Measurements from ENCODE around the gene PRG2. TPM values are rescaled to one million over a fixed set of nuclear protein-coding genes. Genes with fewer than 3 reads are reported as not detected.

Gene PRG2
- total and polyA plus RNA-seq, 2 of the 13 experiments (the other 11 are each of a cell fraction or from before 2014, with no cell fraction given), result not detected

- TF ChIP-seq JARID2 (CRISPR knock-in tag; IDR thresholded peaks at IDR 0.05; ENCODE audit: insufficient replicate concordance) (no peak), ZZZ3 (CRISPR knock-in tag; IDR thresholded peaks at IDR 0.05; ENCODE audit: borderline replicate concordance) (no peak), HNRNPK (IDR thresholded peaks at IDR 0.05; ENCODE audit: low read depth, low read length, poor library complexity, severe bottlenecking) (no peak), ZHX2 (IDR thresholded peaks at IDR 0.05; ENCODE audit: low read depth) (no peak), ZHX2 (CRISPR knock-in tag; IDR thresholded peaks at IDR 0.05; ENCODE audit: borderline replicate concordance) (no peak), POGK (CRISPR knock-in tag; conservative IDR thresholded peaks at IDR 0.05) (no peak; the same call in 1 of the 2 replicates), ZBTB1 (CRISPR knock-in tag; IDR thresholded peaks at IDR 0.05; ENCODE audit: borderline replicate concordance) (no peak), ZNF761 (CRISPR knock-in tag; conservative IDR thresholded peaks at IDR 0.05) (no peak), HIVEP1 (CRISPR knock-in tag; IDR thresholded peaks at IDR 0.05) (no peak), SRSF9 (IDR thresholded peaks at IDR 0.05; ENCODE audit: borderline replicate concordance, insufficient read depth, low read depth, low read length, poor library complexity, severe bottlenecking) (no peak), GFI1 (CRISPR knock-in tag; IDR thresholded peaks at IDR 0.05; ENCODE audit: borderline replicate concordance) (peak; percentile 14; the same call in 1 of the 2 replicates)
- TF ChIP-seq, protein P1, sequence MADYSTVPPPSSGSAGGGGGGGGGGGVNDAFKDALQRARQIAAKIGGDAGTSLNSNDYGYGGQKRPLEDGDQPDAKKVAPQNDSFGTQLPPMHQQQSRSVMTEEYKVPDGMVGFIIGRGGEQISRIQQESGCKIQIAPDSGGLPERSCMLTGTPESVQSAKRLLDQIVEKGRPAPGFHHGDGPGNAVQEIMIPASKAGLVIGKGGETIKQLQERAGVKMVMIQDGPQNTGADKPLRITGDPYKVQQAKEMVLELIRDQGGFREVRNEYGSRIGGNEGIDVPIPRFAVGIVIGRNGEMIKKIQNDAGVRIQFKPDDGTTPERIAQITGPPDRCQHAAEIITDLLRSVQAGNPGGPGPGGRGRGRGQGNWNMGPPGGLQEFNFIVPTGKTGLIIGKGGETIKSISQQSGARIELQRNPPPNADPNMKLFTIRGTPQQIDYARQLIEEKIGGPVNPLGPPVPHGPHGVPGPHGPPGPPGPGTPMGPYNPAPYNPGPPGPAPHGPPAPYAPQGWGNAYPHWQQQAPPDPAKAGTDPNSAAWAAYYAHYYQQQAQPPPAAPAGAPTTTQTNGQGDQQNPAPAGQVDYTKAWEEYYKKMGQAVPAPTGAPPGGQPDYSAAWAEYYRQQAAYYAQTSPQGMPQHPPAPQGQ (CRISPR knock-in tag; IDR thresholded peaks at IDR 0.05; ENCODE audit: borderline replicate concordance), result no peak
- TF ChIP-seq, protein P2, sequence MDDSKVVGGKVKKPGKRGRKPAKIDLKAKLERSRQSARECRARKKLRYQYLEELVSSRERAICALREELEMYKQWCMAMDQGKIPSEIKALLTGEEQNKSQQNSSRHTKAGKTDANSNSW (CRISPR knock-in tag; IDR thresholded peaks at IDR 0.05; ENCODE audit: borderline replicate concordance), result no peak
- TF ChIP-seq, protein P3, sequence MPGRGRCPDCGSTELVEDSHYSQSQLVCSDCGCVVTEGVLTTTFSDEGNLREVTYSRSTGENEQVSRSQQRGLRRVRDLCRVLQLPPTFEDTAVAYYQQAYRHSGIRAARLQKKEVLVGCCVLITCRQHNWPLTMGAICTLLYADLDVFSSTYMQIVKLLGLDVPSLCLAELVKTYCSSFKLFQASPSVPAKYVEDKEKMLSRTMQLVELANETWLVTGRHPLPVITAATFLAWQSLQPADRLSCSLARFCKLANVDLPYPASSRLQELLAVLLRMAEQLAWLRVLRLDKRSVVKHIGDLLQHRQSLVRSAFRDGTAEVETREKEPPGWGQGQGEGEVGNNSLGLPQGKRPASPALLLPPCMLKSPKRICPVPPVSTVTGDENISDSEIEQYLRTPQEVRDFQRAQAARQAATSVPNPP (CRISPR knock-in tag; IDR thresholded peaks at IDR 0.05), result no peak
- TF ChIP-seq, protein P4, sequence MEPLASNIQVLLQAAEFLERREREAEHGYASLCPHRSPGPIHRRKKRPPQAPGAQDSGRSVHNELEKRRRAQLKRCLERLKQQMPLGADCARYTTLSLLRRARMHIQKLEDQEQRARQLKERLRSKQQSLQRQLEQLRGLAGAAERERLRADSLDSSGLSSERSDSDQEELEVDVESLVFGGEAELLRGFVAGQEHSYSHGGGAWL (CRISPR knock-in tag; IDR thresholded peaks at IDR 0.05), result no peak
Measured at GRCh38 chr11:57434640-57435546, 44.4 kb upstream of the PRG2 start (continued).
